H9 (cell line): Measurements from ENCODE around the gene CCDC12. TPM values are rescaled to one million over a fixed set of nuclear protein-coding genes. Genes with fewer than 3 reads are reported as not detected.

ENCODE experiments used
- DNase-seq: peaks from one replicate; pipeline ENCODE4 v3.0.0-alpha.2; 2017
- H2AFZ ChIP-seq: one replicate; pipeline ENCODE4 v1.6.1; 2013; ENCODE audit warnings: mild to moderate bottlenecking, low read length, control low read depth, moderate library complexity
- H2AK5ac ChIP-seq: 2 replicates; pipeline ENCODE4 v1.6.1; 2013; ENCODE audit warnings: low read length, control low read depth, mixed read lengths; ENCODE audit not compliant: insufficient read length
- H2BK120ac ChIP-seq: one replicate; pipeline ENCODE4 v1.6.1; 2013; ENCODE audit warnings: low read depth, mild to moderate bottlenecking, low read length, control low read depth, inconsistent platforms; ENCODE audit not compliant: poor library complexity, severe bottlenecking
- H2BK12ac ChIP-seq: 2 replicates; pipeline ENCODE4 v1.6.1; 2013; ENCODE audit warnings: low read length, control low read depth, mixed read lengths, low read depth; ENCODE audit not compliant: insufficient read length
- H2BK15ac ChIP-seq: 2 replicates; pipeline ENCODE4 v1.6.1; 2013; ENCODE audit warnings: low read depth, low read length, control low read depth
- H2BK20ac ChIP-seq: one replicate; pipeline ENCODE4 v1.6.1; 2013; ENCODE audit warnings: low read depth, mild to moderate bottlenecking, low read length, control low read depth, inconsistent platforms; ENCODE audit not compliant: poor library complexity, severe bottlenecking
- H2BK5ac ChIP-seq: 2 replicates; pipeline ENCODE4 v1.6.1; 2013; ENCODE audit warnings: low read length, control low read depth, mixed read lengths; ENCODE audit not compliant: insufficient read length
- H3K14ac ChIP-seq: 2 replicates; pipeline ENCODE4 v1.6.1; 2013; ENCODE audit warnings: low read length, control low read depth; ENCODE audit not compliant: insufficient read depth
- H3K18ac ChIP-seq: 2 replicates; pipeline ENCODE4 v1.6.1; 2013; ENCODE audit warnings: low read depth, mild to moderate bottlenecking, mixed read lengths, low read length, control low read depth; ENCODE audit not compliant: insufficient read length
- H3K23ac ChIP-seq: 2 replicates; pipeline ENCODE4 v1.6.1; 2013; ENCODE audit warnings: low read length, control low read depth, mixed read lengths, low read depth; ENCODE audit not compliant: insufficient read length
- H3K23me2 ChIP-seq: 2 replicates; pipeline ENCODE4 v1.6.1; 2013; ENCODE audit warnings: low read depth, mild to moderate bottlenecking, mixed read lengths, low read length, control low read depth; ENCODE audit not compliant: insufficient read length, poor library complexity, severe bottlenecking
- H3K27ac ChIP-seq: 2 replicates; pipeline ENCODE4 v1.5.1; 2013; ENCODE audit warnings: low read length, control low read depth, mixed read lengths, low read depth; ENCODE audit not compliant: insufficient read length
- H3K27me3 ChIP-seq: 2 replicates; pipeline ENCODE4 v1.6.1; 2013; ENCODE audit warnings: low read length, control low read depth, inconsistent platforms; ENCODE audit not compliant: insufficient read depth
- H3K4ac ChIP-seq: 2 replicates; pipeline ENCODE4 v1.6.1; 2013; ENCODE audit warnings: low read depth, mild to moderate bottlenecking, control low read depth, inconsistent platforms, low read length, moderate library complexity
- H3K4me1 ChIP-seq: 2 replicates; pipeline ENCODE4 v1.6.1; 2013; ENCODE audit warnings: low read length, control low read depth, inconsistent platforms; ENCODE audit not compliant: insufficient read depth
- H3K4me2 ChIP-seq: 2 replicates; pipeline ENCODE4 v1.6.1; 2013; ENCODE audit warnings: low read length, control low read depth, mixed read lengths; ENCODE audit not compliant: insufficient read length, insufficient read depth
- H3K56ac ChIP-seq: 2 replicates; pipeline ENCODE4 v1.6.1; 2013; ENCODE audit warnings: low read depth, mild to moderate bottlenecking, mixed read lengths, low read length, control low read depth; ENCODE audit not compliant: insufficient read length
- H3K79me1 ChIP-seq: 2 replicates; pipeline ENCODE4 v1.6.1; 2013; ENCODE audit warnings: low read depth, mild to moderate bottlenecking, moderate library complexity, low read length, control low read depth, inconsistent platforms; ENCODE audit not compliant: insufficient read depth, poor library complexity, severe bottlenecking
- H3K79me2 ChIP-seq: 2 replicates; pipeline ENCODE4 v1.6.1; 2013; ENCODE audit warnings: low read length, control low read depth, inconsistent platforms; ENCODE audit not compliant: insufficient read depth
- H3K9ac ChIP-seq: 2 replicates; pipeline ENCODE4 v1.6.1; 2013; ENCODE audit warnings: low read length, control low read depth, mixed read lengths; ENCODE audit not compliant: insufficient read length; ENCODE audit errors: extremely low read depth
- H3K9me3 ChIP-seq: one replicate; pipeline ENCODE4 v1.6.1; 2013; ENCODE audit warnings: low read depth, low read length, inconsistent platforms; ENCODE audit not compliant: control insufficient read depth
- H3T11ph ChIP-seq: one replicate; pipeline ENCODE4 v1.6.1; 2013; ENCODE audit warnings: mild to moderate bottlenecking, low read length, control low read depth, inconsistent platforms
- H4K20me1 ChIP-seq: one replicate; pipeline ENCODE4 v1.6.1; 2013; ENCODE audit not compliant: control insufficient read depth, insufficient read length, insufficient read depth
- H4K5ac ChIP-seq: 2 replicates; pipeline ENCODE4 v1.6.1; 2013; ENCODE audit warnings: low read depth, mild to moderate bottlenecking, mixed read lengths, low read length, control low read depth; ENCODE audit not compliant: insufficient read length
- H4K8ac ChIP-seq: replicated peaks from 2 replicates; pipeline ENCODE4 v1.6.1; 2013; ENCODE audit warnings: low read length, control low read depth, mixed read lengths, low read depth; ENCODE audit not compliant: insufficient read length
- H4K91ac ChIP-seq: 2 replicates; pipeline ENCODE4 v1.6.1; 2013; ENCODE audit warnings: low read depth, mild to moderate bottlenecking, moderate library complexity, mixed read lengths, low read length, control low read depth; ENCODE audit not compliant: insufficient read length
- H3K27ac Mint-ChIP-seq, 3 experiments: 2 replicates in 2 of 3; 3 replicates in 1 of 3; pipeline ENCODE4 v1.8.0; 2020 to 2021; ENCODE audit warnings: mixed read lengths in 3 of 3, mild to moderate bottlenecking in 1 of 3, moderate library complexity in 1 of 3
- H3K27me3 Mint-ChIP-seq: 2 replicates; pipeline ENCODE4 v1.8.0; 2021; ENCODE audit warnings: low read depth, mild to moderate bottlenecking, moderate library complexity, mixed read lengths
- H3K36me3 Mint-ChIP-seq, 3 experiments: 2 replicates in 2 of 3; 3 replicates in 1 of 3; pipeline ENCODE4 v1.8.0; 2020 to 2021; ENCODE audit warnings: low read depth in 3 of 3, mixed read lengths in 3 of 3; ENCODE audit not compliant: insufficient read depth in 1 of 3
- H3K4me1 Mint-ChIP-seq, 2 experiments: 2 replicates each; pipeline ENCODE4 v1.8.0; 2020; ENCODE audit warnings: mixed read lengths in 2 of 2
- H3K4me3 Mint-ChIP-seq, 2 experiments: 2 replicates in 1 of 2; 3 replicates in 1 of 2; pipeline ENCODE4 v1.8.0; 2020 to 2021; ENCODE audit warnings: mild to moderate bottlenecking in 2 of 2, mixed read lengths in 2 of 2, moderate library complexity in 1 of 2
- H3K9me3 Mint-ChIP-seq, 2 experiments: 2 replicates in 1 of 2; 3 replicates in 1 of 2; pipeline ENCODE4 v1.8.0; 2020; ENCODE audit warnings: mild to moderate bottlenecking in 2 of 2, mixed read lengths in 2 of 2, moderate library complexity in 1 of 2
- WGBS: extraction: QIAGEN DNeasy Blood & Tissue Kit; methylation state at CpG from one replicate; pipeline ENCODE4 v1.1.7; 2013; ENCODE audit warnings: missing lambda C conversion rate, low lambda C conversion rate, mixed read lengths; ENCODE audit not compliant: insufficient read length; ENCODE audit errors: extremely low coverage; 5-methylcytosine and 5-hydroxymethylcytosine counted together
- total RNA-seq: library from RNA; stranded (reverse); gene quantifications from 2 replicates; pipeline ENCODE4 v1.2.1, GENCODE V29; 2021
- TF ChIP-seq, protein P1 (sequence below): fragments of 200-600 bp; sonication (generic); conservative IDR thresholded peaks from 3 replicates; pipeline ENCODE4 v1.8.0; 2021; ENCODE audit warnings: antibody characterized with exemption, mild to moderate bottlenecking

Gene CCDC12
- total RNA-seq, 1 experiment from 2014 or later, result 54.0 TPM

DNA sequence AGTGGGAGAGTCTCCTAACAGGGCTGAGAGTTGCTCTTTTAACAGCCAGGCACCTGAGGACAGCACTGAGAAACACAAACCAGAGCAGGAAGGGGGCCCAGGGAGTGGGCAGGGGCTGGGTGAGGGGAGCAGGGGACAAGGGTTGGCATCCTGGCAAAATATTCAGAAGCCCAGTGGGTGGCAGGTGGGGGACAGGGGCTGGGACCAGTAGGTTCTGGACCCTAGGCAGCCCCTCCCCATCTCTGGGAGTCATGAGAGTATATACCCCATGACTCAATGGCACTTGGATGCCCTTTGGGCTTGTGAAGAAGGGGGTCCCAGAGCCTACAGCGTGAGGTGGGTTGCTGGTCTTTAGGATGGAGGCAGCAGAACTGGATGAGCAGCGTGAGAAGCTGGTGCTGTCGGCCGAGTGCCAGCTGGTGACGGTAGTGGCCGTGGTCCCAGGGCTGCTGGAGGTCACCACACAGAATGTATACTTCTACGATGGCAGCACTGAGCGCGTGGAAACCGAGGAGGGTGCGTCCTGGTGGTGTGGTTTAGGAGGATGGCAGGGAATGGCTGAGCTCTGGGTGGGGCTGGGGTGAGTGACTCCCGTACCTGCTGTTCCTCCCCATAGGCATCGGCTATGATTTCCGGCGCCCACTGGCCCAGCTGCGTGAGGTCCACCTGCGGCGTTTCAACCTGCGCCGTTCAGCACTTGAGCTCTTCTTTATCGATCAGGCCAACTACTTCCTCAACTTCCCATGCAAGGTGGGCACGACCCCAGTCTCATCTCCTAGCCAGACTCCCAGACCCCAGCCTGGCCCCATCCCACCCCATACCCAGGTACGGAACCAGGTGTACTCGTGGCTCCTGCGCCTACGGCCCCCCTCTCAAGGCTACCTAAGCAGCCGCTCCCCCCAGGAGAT, 27.2 kb upstream of the CCDC12 start:
- Histone ChIP-seq H2AK5ac (no peak overlapping the region), H3K4ac (no peak overlapping the region), H3K79me2 (no peaks in the 10 kb centered on the region), H2BK15ac (no peak overlapping the region), H3K56ac (no peak overlapping the region), H4K20me1 (no peaks in the 10 kb centered on the region), H3K9me3 (no peaks in the 10 kb centered on the region), H3K18ac (no peak overlapping the region), H2BK5ac (no peak overlapping the region), H2AFZ (no peak overlapping the region), H3T11ph (no peak overlapping the region), H4K8ac (no peak overlapping the region), H2BK12ac (no peak overlapping the region), H3K23ac (no peak overlapping the region), H3K4me2 (no peak overlapping the region), H3K27ac (no peak overlapping the region), H3K23me2 (peaks cover under 1% of the 10 kb centered on the region), H3K4me1 (no peaks in the 10 kb centered on the region), H4K91ac (no peak overlapping the region), H2BK120ac (no peak overlapping the region), H2BK20ac (no peak overlapping the region), H3K9ac (no peak overlapping the region), H3K27me3 (no peaks in the 10 kb centered on the region), H3K14ac (no peak overlapping the region), H4K5ac (no peak overlapping the region), H3K79me1 (no peaks in the 10 kb centered on the region)
- Mint-ChIP-seq H3K4me3 (no peak overlapping the region), H3K36me3 (peaks cover 29 to 49% (median 44%) of the 10 kb centered on the region in 3 experiments), H3K4me1 (peaks cover 3 to 7% of the 10 kb centered on the region in 2 experiments; a peak in 3 of 4 replicates), H3K27ac (no peak overlapping the region), H3K27me3 (no peaks in the 10 kb centered on the region), H3K9me3 (no peaks in the 10 kb centered on the region; a peak in 1 of 5 replicates)
- WGBS, result no CpG with 5 or more reads among the region's 27 CpGs
- TF ChIP-seq, protein P1, sequence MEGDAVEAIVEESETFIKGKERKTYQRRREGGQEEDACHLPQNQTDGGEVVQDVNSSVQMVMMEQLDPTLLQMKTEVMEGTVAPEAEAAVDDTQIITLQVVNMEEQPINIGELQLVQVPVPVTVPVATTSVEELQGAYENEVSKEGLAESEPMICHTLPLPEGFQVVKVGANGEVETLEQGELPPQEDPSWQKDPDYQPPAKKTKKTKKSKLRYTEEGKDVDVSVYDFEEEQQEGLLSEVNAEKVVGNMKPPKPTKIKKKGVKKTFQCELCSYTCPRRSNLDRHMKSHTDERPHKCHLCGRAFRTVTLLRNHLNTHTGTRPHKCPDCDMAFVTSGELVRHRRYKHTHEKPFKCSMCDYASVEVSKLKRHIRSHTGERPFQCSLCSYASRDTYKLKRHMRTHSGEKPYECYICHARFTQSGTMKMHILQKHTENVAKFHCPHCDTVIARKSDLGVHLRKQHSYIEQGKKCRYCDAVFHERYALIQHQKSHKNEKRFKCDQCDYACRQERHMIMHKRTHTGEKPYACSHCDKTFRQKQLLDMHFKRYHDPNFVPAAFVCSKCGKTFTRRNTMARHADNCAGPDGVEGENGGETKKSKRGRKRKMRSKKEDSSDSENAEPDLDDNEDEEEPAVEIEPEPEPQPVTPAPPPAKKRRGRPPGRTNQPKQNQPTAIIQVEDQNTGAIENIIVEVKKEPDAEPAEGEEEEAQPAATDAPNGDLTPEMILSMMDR, result no peak
- DNase-seq, result no peak
